Liver (tissue), 9 donors: ENCODE measurements around the gene MCM10. TPM values are rescaled to one million over a fixed set of nuclear protein-coding genes. Genes with fewer than 3 reads are reported as not detected.

ENCODE experiments used
- DNase-seq: peaks from one replicate; pipeline ENCODE4 v3.0.0-alpha.2; 2017; ENCODE audit warnings: low spot score
- H3K27ac ChIP-seq, 2 donors: one replicate each; pipeline ENCODE4 v1.7.0; 2013; ENCODE audit warnings: inconsistent platforms in 2 of 2, low read length in 2 of 2, control low read depth in 1 of 2, low read depth in 1 of 2, mild to moderate bottlenecking in 1 of 2
- H3K27me3 ChIP-seq, 4 donors: one replicate each; pipeline versions ENCODE4 v1.6.1 to v1.7.0; 2013; ENCODE audit warnings: low read length in 3 of 4, inconsistent platforms in 1 of 4, mild to moderate bottlenecking in 1 of 4, moderate library complexity in 1 of 4; ENCODE audit not compliant: control insufficient read depth in 4 of 4, insufficient read depth in 4 of 4
- H3K36me3 ChIP-seq, 4 donors: one replicate each; pipeline versions ENCODE4 v1.6.1 to v1.7.0; 2013; ENCODE audit warnings: low read length in 3 of 4, mild to moderate bottlenecking in 3 of 4, low read depth in 1 of 4, moderate library complexity in 1 of 4; ENCODE audit not compliant: control insufficient read depth in 4 of 4, insufficient read depth in 3 of 4
- H3K4me1 ChIP-seq, 4 donors: one replicate each; pipeline versions ENCODE4 v1.6.1 to v1.7.0; 2013; ENCODE audit warnings: low read length in 3 of 4, mild to moderate bottlenecking in 3 of 4, moderate library complexity in 1 of 4; ENCODE audit not compliant: control insufficient read depth in 4 of 4, insufficient read depth in 4 of 4
- H3K4me3 ChIP-seq, 3 donors: one replicate each; pipeline versions ENCODE4 v1.6.1 to v1.7.0; 2013; ENCODE audit warnings: low read length in 3 of 3, control low read depth in 1 of 3, low read depth in 1 of 3, mild to moderate bottlenecking in 1 of 3
- H3K9ac ChIP-seq, 2 donors: one replicate each; pipeline ENCODE4 v1.7.0; 2013; ENCODE audit warnings: low read length in 2 of 2, mild to moderate bottlenecking in 2 of 2, moderate library complexity in 2 of 2, control low read depth in 1 of 2, low read depth in 1 of 2
- H3K9me3 ChIP-seq, 4 donors: one replicate each; pipeline versions ENCODE4 v1.6.1 to v1.7.0; 2013; ENCODE audit warnings: low read length in 3 of 4; ENCODE audit not compliant: control insufficient read depth in 4 of 4
- ATF3 ChIP-seq: IDR thresholded peaks from 2 replicates; pipeline ENCODE4 v1.6.1; 2016; ENCODE audit warnings: antibody characterized with exemption
- CTCF ChIP-seq: fragments of 150-350 bp; IDR thresholded peaks from 2 replicates; pipeline ENCODE4 v1.5.1; 2017; ENCODE audit warnings: improper control_type of control experiment, low read depth, low read length; ENCODE audit not compliant: missing input control
- EGR1 ChIP-seq, 2 donors: IDR thresholded peaks; 2 replicates each; pipeline ENCODE4 v1.6.1; 2016 to 2018; ENCODE audit warnings: antibody characterized with exemption in 2 of 2, low read depth in 2 of 2
- FOXA1 ChIP-seq: IDR thresholded peaks from 2 replicates; pipeline ENCODE4 v1.6.1; 2016; ENCODE audit warnings: antibody characterized with exemption
- FOXA2 ChIP-seq: IDR thresholded peaks from 2 replicates; pipeline ENCODE4 v1.6.1; 2016; ENCODE audit warnings: antibody characterized with exemption
- GABPA ChIP-seq, 2 donors: IDR thresholded peaks in 1 of 2; conservative IDR thresholded peaks in 1 of 2; 2 replicates each; pipeline ENCODE4 v1.6.1; 2016; ENCODE audit warnings: antibody characterized with exemption in 2 of 2, mild to moderate bottlenecking in 1 of 2, moderate library complexity in 1 of 2
- HNF4A ChIP-seq, 2 donors: conservative IDR thresholded peaks; 2 replicates each; pipeline ENCODE4 v1.6.1; 2016; ENCODE audit warnings: antibody characterized with exemption in 2 of 2, mild to moderate bottlenecking in 2 of 2
- JUND ChIP-seq, 2 donors: IDR thresholded peaks; 2 replicates each; pipeline ENCODE4 v1.6.1; 2016; ENCODE audit warnings: antibody characterized with exemption in 2 of 2
- NR2F2 ChIP-seq: IDR thresholded peaks from 2 replicates; pipeline ENCODE4 v1.6.1; 2016; ENCODE audit warnings: antibody characterized with exemption
- RAD21 ChIP-seq, 2 donors: IDR thresholded peaks; 2 replicates each; pipeline ENCODE4 v1.6.1; 2016; ENCODE audit warnings: antibody characterized with exemption in 2 of 2, mild to moderate bottlenecking in 2 of 2
- REST ChIP-seq: IDR thresholded peaks from 2 replicates; pipeline ENCODE4 v1.6.1; 2016; ENCODE audit warnings: antibody characterized with exemption, mild to moderate bottlenecking
- RXRA ChIP-seq, 2 donors: IDR thresholded peaks; 2 replicates each; pipeline ENCODE4 v1.6.1; 2017 to 2018; ENCODE audit warnings: antibody characterized with exemption in 2 of 2, mild to moderate bottlenecking in 1 of 2
- SP1 ChIP-seq: IDR thresholded peaks from 2 replicates; pipeline ENCODE4 v1.6.1; 2018; ENCODE audit warnings: antibody characterized with exemption, mild to moderate bottlenecking
- YY1 ChIP-seq: IDR thresholded peaks from 2 replicates; pipeline ENCODE4 v1.6.1; 2016; ENCODE audit warnings: antibody characterized with exemption, mild to moderate bottlenecking
- ZBTB33 ChIP-seq: IDR thresholded peaks from 2 replicates; pipeline ENCODE4 v1.6.1; 2016; ENCODE audit warnings: antibody characterized with exemption
- WGBS: extraction: QIAGEN DNeasy Blood & Tissue Kit; methylation state at CpG from one replicate; pipeline ENCODE4 v1.1.7; 2013; 5-methylcytosine and 5-hydroxymethylcytosine counted together
- polyA plus RNA-seq, 2 donors: library from polyadenylated mRNA; stranded (reverse) in 1 of 2; unstranded in 1 of 2; fragments of 200-250 nt in 1 of 2; fragments of >200 nt in 1 of 2; fragmentation: Nextera tagmentation in 1 of 2; extraction: Ambion mirVana in 1 of 2; gene quantifications; one replicate each; pipeline versions ENCODE4 v1.2.1 to v1.2.3, GENCODE V29; 2013 to 2015
- total RNA-seq, 2 donors: library from RNA; depleted of rRNA; stranded (reverse); fragments of >200 nt; gene quantifications; one replicate each; pipeline ENCODE4 v1.2.3, GENCODE V29; 2014
- TF ChIP-seq, protein P1 (sequence below): IDR thresholded peaks from 2 replicates; pipeline ENCODE4 v1.6.1; 2016; ENCODE audit warnings: antibody characterized with exemption
- donor health status: healthy.
- donor health status: healthy.
- donor health status: healthy.
- donor health status: healthy.
- donor health status: healthy.

MCM10 gene
- total and polyA plus RNA-seq, 4 donors = under 0.01 to 10.0 (median 0.34) TPM

- TF ChIP-seq REST (no peak), RAD21 (IDR thresholded peaks at IDR 0.05) (peak; percentile 34 to 60), JUND (IDR thresholded peaks at IDR 0.05) (no peak), GABPA (IDR thresholded peaks at IDR 0.05 in 1 of 2, conservative IDR thresholded peaks at IDR 0.05 in 1 of 2) (no peak), NR2F2 (no peak)
Measured at GRCh38 chr10:13219685-13220670, 58.6 kb downstream of the MCM10 start (continued).

DNA sequence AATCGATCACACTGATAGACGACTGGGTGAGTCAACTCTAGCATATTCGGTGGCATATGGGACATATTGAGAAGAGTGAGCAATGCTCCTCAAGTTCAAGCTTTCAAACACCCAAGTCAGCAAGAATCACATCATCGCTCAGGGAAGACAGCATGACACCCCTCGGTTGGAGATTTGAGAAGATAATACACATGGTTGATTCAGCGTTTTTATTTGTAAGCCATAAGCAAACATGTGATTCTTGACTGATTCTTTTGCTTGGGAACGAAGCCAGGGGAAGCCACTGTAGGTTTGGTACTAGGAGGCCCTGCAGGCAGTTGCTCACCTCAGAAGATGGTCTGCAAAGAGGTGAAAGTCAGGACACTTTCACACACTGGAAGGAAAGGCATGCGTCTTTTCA is 60.2 kb downstream of the MCM10 start:
- H3K9ac ChIP-seq = no peak overlapping the region
- no peaks in the 10 kb centered on the region for H3K9me3 ChIP-seq
- WGBS = 94% methylated on average over 8 of the region's 8 CpGs
- no peak overlapping the region for H3K4me3 ChIP-seq
- DNase-seq = no peak
- H3K36me3 ChIP-seq = no peaks in the 10 kb centered on the region
- no peak overlapping the region for H3K27ac ChIP-seq
- no peaks in the 10 kb centered on the region for H3K27me3 ChIP-seq
- peaks cover 0 to 2% (median 0%) of the 10 kb centered on the region in 4 donors for H3K4me1 ChIP-seq
- TF ChIP-seq, protein P1, sequence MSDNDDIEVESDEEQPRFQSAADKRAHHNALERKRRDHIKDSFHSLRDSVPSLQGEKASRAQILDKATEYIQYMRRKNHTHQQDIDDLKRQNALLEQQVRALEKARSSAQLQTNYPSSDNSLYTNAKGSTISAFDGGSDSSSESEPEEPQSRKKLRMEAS = no peak
- TF ChIP-seq JUND (IDR thresholded peaks at IDR 0.05) = no peak
- TF ChIP-seq ZBTB33 = no peak
- TF ChIP-seq FOXA2 = no peak

GRCh38 chr10:13222151-13222550 is 60.8 kb downstream of the MCM10 start:
- Histone ChIP-seq H3K9me3 (no peaks in the 10 kb centered on the region), H3K9ac (no peak overlapping the region), H3K36me3 (no peaks in the 10 kb centered on the region), H3K4me1 (peaks cover 0 to 2% (median 0%) of the 10 kb centered on the region in 4 donors), H3K27me3 (no peaks in the 10 kb centered on the region), H3K4me3 (no peak overlapping the region), H3K27ac (no peak overlapping the region)
- WGBS = 89% methylated on average over 6 of the region's 6 CpGs
- TF ChIP-seq FOXA1 = no peak
- TF ChIP-seq, protein P1 = no peak
- no peak for TF ChIP-seq FOXA2
- TF ChIP-seq JUND (IDR thresholded peaks at IDR 0.05) = no peak
- no peak for TF ChIP-seq EGR1 (IDR thresholded peaks at IDR 0.05; ENCODE audit: low read depth in 2 of 2)
- no peak for TF ChIP-seq YY1
- TF ChIP-seq RXRA (IDR thresholded peaks at IDR 0.05) = no peak
- TF ChIP-seq CTCF = no peak
- no peak for TF ChIP-seq NR2F2
- TF ChIP-seq RAD21 (IDR thresholded peaks at IDR 0.05) = no peak
- TF ChIP-seq ZBTB33 = no peak
- TF ChIP-seq SP1 = no peak
- no peak for TF ChIP-seq GABPA (IDR thresholded peaks at IDR 0.05 in 1 of 2, conservative IDR thresholded peaks at IDR 0.05 in 1 of 2)
- no peak for TF ChIP-seq ATF3
- TF ChIP-seq HNF4A (conservative IDR thresholded peaks at IDR 0.05) = no peak
- DNase-seq = no peak
